HG03060 (cell line): ENCODE results near the gene SLC25A1.

ENCODE experiments used
- ATAC-seq: cut with Tn5 transposase; IDR thresholded peaks from one replicate; pipeline ENCODE4 v1.9.1; 2021; ENCODE audit warnings: low read depth, moderate number of reproducible peaks; ENCODE audit not compliant: unreplicated experiment

Gene SLC25A1

GRCh38 chr22:19182472-19183157 lies 4.1 kb upstream of the SLC25A1 start:
- ATAC-seq = no peak

GRCh38 chr22:19181786-19182471 lies 3.4 kb upstream of the SLC25A1 start:
- no peak for ATAC-seq

- ATAC-seq = no peak
These were observed 2.3 kb upstream of the SLC25A1 start for GRCh38 chr22:19180740-19181410.

- ATAC-seq = no peak
These were observed 1.7 kb upstream of the SLC25A1 start for GRCh38 chr22:19180234-19180633.

- no peak for ATAC-seq
These were observed 1.0 kb upstream of the SLC25A1 start for GRCh38 chr22:19179497-19180048.

- no peak for ATAC-seq
These were observed 375 bp downstream of the SLC25A1 start for GRCh38 chr22:19178065-19178656.

- ATAC-seq = no peak
These were observed 1.1 kb downstream of the SLC25A1 start for GRCh38 chr22:19177164-19178064.

GRCh38 chr22:19176732-19177131 lies 1.8 kb downstream of the SLC25A1 start:
- no peak for ATAC-seq

GRCh38 chr22:19176175-19176643 lies 2.3 kb downstream of the SLC25A1 start:
- ATAC-seq = no peak

GRCh38 chr22:19175602-19176174 lies 2.8 kb downstream of the SLC25A1 start:
- no peak for ATAC-seq

- no peak for ATAC-seq
These were observed 3.4 kb downstream of the SLC25A1 start for GRCh38 chr22:19175026-19175601.

- no peak for ATAC-seq
These were observed 4.2 kb downstream of the SLC25A1 start for GRCh38 chr22:19174106-19175025.

GRCh38 chr22:19173047-19174035 lies 5.2 kb downstream of the SLC25A1 start:
- ATAC-seq = no peak

- no peak for ATAC-seq
These were observed 6.1 kb downstream of the SLC25A1 start for GRCh38 chr22:19172213-19173046.

GRCh38 chr22:19169947-19170318 lies 8.6 kb downstream of the SLC25A1 start:
- ATAC-seq = no peak
